NCI-H2171 (cell line): ENCODE measurements around the gene SGF29.
"Not testable (repeated sequence)": the region's sequence is repeated elsewhere in the genome, so short reads cannot be mapped to it uniquely, and the experiment has no call there.

Experiments used
- DNase-seq: peaks from one replicate; lab custom pipeline; 2025; lab: John Stamatoyannopoulos, UW

The SGF29 gene

GRCh38 chr16:28553776-28554633 lies at the start of gene SGF29:
Gene SGF29 (plus strand): TSS chr16:28553920. CDS start chr16:28581070, 27,150 bp downstream.
- peak; percentile 93 for DNase-seq

DNA sequence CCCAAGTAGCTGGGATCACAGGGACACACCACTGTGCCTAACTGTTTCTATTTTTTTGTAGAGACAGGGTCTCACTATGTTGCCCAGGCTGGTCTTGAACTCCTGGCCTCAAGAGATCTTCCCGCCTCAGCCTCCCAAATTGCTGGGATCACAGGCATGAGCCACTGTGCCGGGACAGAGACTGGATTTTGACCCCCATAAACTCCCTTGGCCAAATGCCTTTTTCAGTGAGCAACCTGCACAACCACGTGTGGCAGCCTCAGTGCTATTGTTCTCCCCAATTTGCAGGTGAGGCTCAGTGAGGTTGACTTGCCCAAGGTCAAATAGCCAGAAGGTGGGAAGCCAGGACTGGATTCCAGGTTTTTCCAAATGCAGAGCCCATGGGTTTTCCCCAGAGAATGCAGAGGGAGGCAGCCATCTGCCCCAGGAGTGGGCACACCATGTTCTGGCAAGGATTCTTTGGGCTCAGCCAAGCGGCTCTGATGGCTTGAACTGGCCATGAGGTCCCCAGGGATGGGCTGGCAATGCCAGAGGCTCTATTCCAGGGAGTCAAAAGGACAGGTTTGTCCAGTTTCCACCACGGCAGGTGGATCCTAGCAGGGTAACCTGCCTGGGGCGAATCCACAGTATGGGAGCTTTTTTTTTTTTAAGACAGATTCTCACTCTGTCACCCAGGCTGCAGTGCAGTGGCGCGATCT lies 48.9 kb upstream of the SGF29 start:
- DNase-seq: peak; percentile 5

- no peak for DNase-seq
Observed at GRCh38 chr16:28505489-28506137, 48.1 kb upstream of the SGF29 start.

- no peak for DNase-seq
Observed at GRCh38 chr16:28511031-28511430, 42.7 kb upstream of the SGF29 start.

GRCh38 chr16:28511801-28512789 lies 41.6 kb upstream of the SGF29 start:
- no peak for DNase-seq

GRCh38 chr16:28513484-28514181 lies 40.1 kb upstream of the SGF29 start:
- no peak for DNase-seq

- no peak for DNase-seq
Observed at GRCh38 chr16:28514246-28514645, 39.5 kb upstream of the SGF29 start.

DNA sequence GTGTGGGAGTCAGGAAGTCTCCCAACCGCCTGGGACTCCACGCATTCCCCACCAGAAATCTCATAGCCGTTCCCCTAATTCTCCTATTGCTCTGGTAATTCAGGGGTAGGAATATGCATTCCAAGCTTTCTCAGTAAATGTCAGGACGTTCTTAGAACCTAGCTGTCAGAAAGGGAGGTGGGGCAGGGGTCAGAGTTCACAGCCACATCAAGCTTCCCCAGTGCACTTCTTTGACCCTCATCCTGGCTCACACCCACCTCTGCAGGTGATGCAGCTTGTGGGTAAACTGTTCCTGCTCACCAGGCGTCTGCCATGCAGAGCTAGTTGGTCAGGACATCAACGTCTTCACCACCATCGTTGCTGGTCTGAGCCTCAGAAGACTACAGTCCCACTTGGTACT lies 33.0 kb upstream of the SGF29 start:
- no peak for DNase-seq

GRCh38 chr16:28521436-28521835 lies 32.3 kb upstream of the SGF29 start:
- no peak for DNase-seq

DNA sequence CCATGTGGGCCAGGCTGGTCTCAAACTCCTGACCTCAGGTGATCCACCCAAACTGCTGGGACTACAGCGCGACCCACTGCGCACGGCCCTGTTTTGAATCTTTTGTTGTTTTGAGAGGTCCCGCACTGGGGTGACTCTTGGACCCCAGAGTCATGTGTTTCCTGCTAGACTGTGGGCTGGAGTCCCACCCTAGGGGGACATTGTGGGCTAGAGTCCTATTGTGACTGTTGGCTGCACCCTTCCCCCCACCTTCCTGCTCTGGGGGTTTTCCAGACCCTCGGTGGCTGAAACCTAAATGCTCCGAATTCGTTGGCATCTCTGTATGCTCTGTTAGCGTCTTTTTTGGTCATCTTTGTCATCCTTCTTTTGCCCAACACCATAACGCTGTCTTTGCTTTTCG lies 30.9 kb upstream of the SGF29 start:
- no peak for DNase-seq

- no peak for DNase-seq
Observed at GRCh38 chr16:28524681-28525171, 29.0 kb upstream of the SGF29 start.

GRCh38 chr16:28526201-28527099 lies 27.3 kb upstream of the SGF29 start:
- no peak for DNase-seq

- DNase-seq: not testable (repeated sequence)
Observed at GRCh38 chr16:28527100-28527785, 26.5 kb upstream of the SGF29 start.

DNA sequence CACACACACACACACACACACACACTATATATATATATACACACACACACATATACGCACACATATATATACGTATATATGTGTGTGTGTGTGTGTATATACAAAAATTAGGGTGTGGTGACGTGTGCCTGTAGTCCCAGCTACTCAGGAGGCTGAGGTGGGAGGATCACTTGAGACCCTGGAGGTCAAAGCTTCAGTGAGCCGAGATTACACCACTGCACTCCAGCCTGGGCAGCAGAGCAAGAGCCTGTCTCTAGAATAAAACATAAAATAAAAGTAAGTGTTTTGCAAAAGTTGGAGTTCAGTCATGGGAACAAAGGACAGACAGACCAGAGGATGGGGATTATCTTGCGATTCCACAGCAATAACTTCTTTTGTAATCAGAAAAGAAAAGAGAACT lies 25.7 kb upstream of the SGF29 start:
- DNase-seq: no peak

GRCh38 chr16:28528463-28528867 lies 25.3 kb upstream of the SGF29 start:
- DNase-seq: no peak

- no peak for DNase-seq
Observed at GRCh38 chr16:28529124-28529523, 24.6 kb upstream of the SGF29 start.

- DNase-seq: no peak
Observed at GRCh38 chr16:28531777-28532744, 21.7 kb upstream of the SGF29 start.
